Stomach (tissue), 4 donors: ENCODE data around the gene DNAH3.

Experiments
- POLR2A ChIP-seq, 4 donors: fragments of 450-650 bp; IDR thresholded peaks; one replicate each; pipeline ENCODE4 v1.6.1; 2016; ENCODE audit warnings: antibody characterized with exemption in 4 of 4, control low read depth in 2 of 4, mild to moderate bottlenecking in 1 of 4, moderate library complexity in 1 of 4
- POLR2AphosphoS5 ChIP-seq, 3 donors: sonication (generic); formaldehyde crosslinking; IDR thresholded peaks; one replicate each; pipeline ENCODE4 v1.6.1; 2016; ENCODE audit warnings: antibody characterized with exemption in 3 of 3
- TF ChIP-seq, protein P1 (sequence below), 7 experiments: fragments of 450-650 bp in 4 of 7; fragments of 200-600 bp in 3 of 7; sonication (generic) in 3 of 7; IDR thresholded peaks; one replicate each; pipeline ENCODE4 v1.5.1; 2016 to 2019; ENCODE audit warnings: antibody characterized with exemption in 7 of 7, control low read depth in 2 of 7, mild to moderate bottlenecking in 1 of 7

DNA sequence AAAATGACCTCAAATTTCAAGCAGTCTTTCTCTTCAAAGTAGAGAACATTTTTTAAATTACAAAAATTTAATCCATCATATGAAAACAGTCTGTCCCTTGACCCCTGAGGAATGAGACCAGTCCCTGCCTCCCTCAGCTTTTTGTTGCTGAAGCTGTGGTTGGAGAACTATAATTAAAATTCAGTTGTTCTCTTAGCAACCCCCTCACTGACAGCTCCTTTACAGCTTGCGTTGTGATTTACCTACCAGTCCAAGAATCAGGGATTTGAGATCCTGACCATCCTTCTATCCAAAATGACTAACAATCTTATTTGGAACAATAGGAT is 220.3 kb downstream of the DNAH3 start:
- TF ChIP-seq POLR2AphosphoS5 (IDR thresholded peaks at IDR 0.05) = no peak
- TF ChIP-seq, protein P1, sequence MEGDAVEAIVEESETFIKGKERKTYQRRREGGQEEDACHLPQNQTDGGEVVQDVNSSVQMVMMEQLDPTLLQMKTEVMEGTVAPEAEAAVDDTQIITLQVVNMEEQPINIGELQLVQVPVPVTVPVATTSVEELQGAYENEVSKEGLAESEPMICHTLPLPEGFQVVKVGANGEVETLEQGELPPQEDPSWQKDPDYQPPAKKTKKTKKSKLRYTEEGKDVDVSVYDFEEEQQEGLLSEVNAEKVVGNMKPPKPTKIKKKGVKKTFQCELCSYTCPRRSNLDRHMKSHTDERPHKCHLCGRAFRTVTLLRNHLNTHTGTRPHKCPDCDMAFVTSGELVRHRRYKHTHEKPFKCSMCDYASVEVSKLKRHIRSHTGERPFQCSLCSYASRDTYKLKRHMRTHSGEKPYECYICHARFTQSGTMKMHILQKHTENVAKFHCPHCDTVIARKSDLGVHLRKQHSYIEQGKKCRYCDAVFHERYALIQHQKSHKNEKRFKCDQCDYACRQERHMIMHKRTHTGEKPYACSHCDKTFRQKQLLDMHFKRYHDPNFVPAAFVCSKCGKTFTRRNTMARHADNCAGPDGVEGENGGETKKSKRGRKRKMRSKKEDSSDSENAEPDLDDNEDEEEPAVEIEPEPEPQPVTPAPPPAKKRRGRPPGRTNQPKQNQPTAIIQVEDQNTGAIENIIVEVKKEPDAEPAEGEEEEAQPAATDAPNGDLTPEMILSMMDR (IDR thresholded peaks at IDR 0.05) = no peak
- TF ChIP-seq POLR2A (IDR thresholded peaks at IDR 0.05) = no peak
